ENCODE measurements around the gene DVL3. TPM values are rescaled to one million over a fixed set of nuclear protein-coding genes. Genes with fewer than 3 reads are reported as not detected.

DVL3 gene
- total RNA-seq, 1 experiment from 2014 or later = 108 TPM

- H3K4me2 ChIP-seq = peak within 1 kb of the TSS; percentile 91
- H3K27me3 ChIP-seq (ENCODE audit: insufficient read depth, low read depth) = no peaks in the 10 kb centered on the region
- H3K4me3 ChIP-seq = peak within 1 kb of the TSS; percentile 80
- CTCF ChIA-PET = interaction anchor here (0.6 to 1.6 kb wide), 4 partner anchors 10 to 240 kb away, joined by 3 to 5 read pairs (median 4); no protein-coding TSS in a partner anchor
- POLR2A ChIA-PET (ENCODE audit: unreplicated experiment) = interaction anchor here (0.5 to 0.7 kb wide), 6 partner anchors 9 to 1502 kb away, joined by 3 to 8 read pairs (median 4); no protein-coding TSS in a partner anchor
- H3F3A ChIP-seq (ENCODE audit: insufficient read depth, low read depth) = peaks cover 19% of the 10 kb centered on the region
- TF ChIP-seq EZH2 (IDR thresholded peaks at IDR 0.05; ENCODE audit: low read depth) (no peak), CTCF (conservative IDR thresholded peaks at IDR 0.05) (peak; percentile 48)
- H3K9me2 ChIP-seq (ENCODE audit: insufficient read depth) = no peaks in the 10 kb centered on the region
- H4K20me1 ChIP-seq (ENCODE audit: insufficient read depth) = no peaks in the 10 kb centered on the region
- H3K4me1 ChIP-seq (replicated peaks; ENCODE audit: insufficient read depth) = peaks cover 25% of the 10 kb centered on the region
- H3K27ac ChIP-seq = peak within 1 kb of the TSS; percentile 79
- peak; percentile 87 to 88 for DNase-seq
- no peaks in the 10 kb centered on the region for H3K36me3 ChIP-seq (ENCODE audit: low read depth)
- no peaks in the 10 kb centered on the region for H3K9me3 ChIP-seq (ENCODE audit: insufficient read depth, low read depth)
- H3K79me2 ChIP-seq (ENCODE audit: low read depth) = peaks cover 42% of the 10 kb centered on the region
- peak within 1 kb of the TSS; percentile 94 for H2AFZ ChIP-seq
- BruUV-seq (replicated peaks) = no TSS peak
- intact Hi-C loops (cut with micrococcal nuclease; ENCODE audit: unreplicated experiment) = loop anchor here (1.0 to 2.0 kb wide), 2 partner anchors 20 to 129 kb away; partner anchors contain the start of gene DVL3
Observed at GRCh38 chr3:184135149-184135910, 19.8 kb upstream of the DVL3 start, which contains the start of gene EIF2B5. TSS of gene EIF2B5 (plus strand) at chr3:184135358. CDS start at chr3:184135386, 28 bp downstream.

GRCh38 chr3:184135911-184136260 is 19.3 kb upstream of the DVL3 start:
- CTCF ChIA-PET = interaction anchor here (0.6 to 1.6 kb wide), 3 partner anchors 54 to 241 kb away, joined by 3 to 5 read pairs (median 4); no protein-coding TSS in a partner anchor
- H3F3A ChIP-seq (ENCODE audit: insufficient read depth, low read depth) = peaks cover 19% of the 10 kb centered on the region
- H3K4me1 ChIP-seq (replicated peaks; ENCODE audit: insufficient read depth) = peaks cover 25% of the 10 kb centered on the region
- no peaks in the 10 kb centered on the region for H4K20me1 ChIP-seq (ENCODE audit: insufficient read depth)
- no peak for DNase-seq
- peak overlapping the region; percentile 91 for H3K4me2 ChIP-seq
- H3K36me3 ChIP-seq (ENCODE audit: low read depth) = peaks cover 5% of the 10 kb centered on the region; the same call in 1 of the 2 replicates
- H3K9me3 ChIP-seq (ENCODE audit: insufficient read depth, low read depth) = no peaks in the 10 kb centered on the region
- no peaks in the 10 kb centered on the region for H3K9me2 ChIP-seq (ENCODE audit: insufficient read depth)
- TSS peak; percentile 47 for BruUV-seq (replicated peaks)
- H3K27me3 ChIP-seq (ENCODE audit: insufficient read depth, low read depth) = no peaks in the 10 kb centered on the region
- peak overlapping the region; percentile 79; the same call in 1 of the 2 replicates for H3K27ac ChIP-seq
- POLR2A ChIA-PET (ENCODE audit: unreplicated experiment) = interaction anchor here (0.5 to 0.7 kb wide), 3 partner anchors 9 to 121 kb away, joined by 7 to 8 read pairs (median 8); no protein-coding TSS in a partner anchor
- intact Hi-C loops (cut with micrococcal nuclease; ENCODE audit: unreplicated experiment) = loop anchor here (1.0 to 2.0 kb wide), 2 partner anchors 19 to 129 kb away; partner anchors contain the start of gene DVL3
- H3K79me2 ChIP-seq (ENCODE audit: low read depth) = peaks cover 42% of the 10 kb centered on the region
- peak overlapping the region; percentile 80 for H3K4me3 ChIP-seq
- H2AFZ ChIP-seq = peak overlapping the region; percentile 94
- no peak for TF ChIP-seq EZH2 (IDR thresholded peaks at IDR 0.05; ENCODE audit: low read depth)
- no peak for TF ChIP-seq CTCF (conservative IDR thresholded peaks at IDR 0.05)

GRCh38 chr3:184140436-184140835 is 14.7 kb upstream of the DVL3 start:
- Histone ChIP-seq H3K4me2 (no peak overlapping the region), H3F3A (ENCODE audit: insufficient read depth, low read depth) (peaks cover 7% of the 10 kb centered on the region), H2AFZ (no peak overlapping the region), H3K27me3 (ENCODE audit: insufficient read depth, low read depth) (no peaks in the 10 kb centered on the region), H3K9me2 (ENCODE audit: insufficient read depth) (no peaks in the 10 kb centered on the region), H3K4me3 (no peak overlapping the region), H3K79me2 (ENCODE audit: low read depth) (peaks cover 35% of the 10 kb centered on the region), H4K20me1 (ENCODE audit: insufficient read depth) (no peaks in the 10 kb centered on the region; the same call in 1 of the 2 replicates), H3K36me3 (ENCODE audit: low read depth) (peaks cover 20% of the 10 kb centered on the region; the same call in 1 of the 2 replicates), H3K4me1 (replicated peaks; ENCODE audit: insufficient read depth) (peaks cover 13% of the 10 kb centered on the region), H3K27ac (no peak overlapping the region), H3K9me3 (ENCODE audit: insufficient read depth, low read depth) (no peaks in the 10 kb centered on the region)
- TF ChIP-seq EZH2 (IDR thresholded peaks at IDR 0.05; ENCODE audit: low read depth) = no peak
- ChIA-PET CTCF (no interaction called here), POLR2A (ENCODE audit: unreplicated experiment) (no interaction called here)
- DNase-seq = no peak
- intact Hi-C loops (cut with micrococcal nuclease; ENCODE audit: unreplicated experiment) = loop anchor here (10.0 kb wide), 1 partner anchor 404 kb away; no protein-coding TSS in a partner anchor
- BruUV-seq (replicated peaks) = no TSS peak

All from PC-9 (cell line).